Measurements from ENCODE around the gene USP17L21.
"Not testable (repeated sequence)": the region's sequence is repeated elsewhere in the genome, so short reads cannot be mapped to it uniquely, and the experiment has no call there.

Gene USP17L21, protein sequence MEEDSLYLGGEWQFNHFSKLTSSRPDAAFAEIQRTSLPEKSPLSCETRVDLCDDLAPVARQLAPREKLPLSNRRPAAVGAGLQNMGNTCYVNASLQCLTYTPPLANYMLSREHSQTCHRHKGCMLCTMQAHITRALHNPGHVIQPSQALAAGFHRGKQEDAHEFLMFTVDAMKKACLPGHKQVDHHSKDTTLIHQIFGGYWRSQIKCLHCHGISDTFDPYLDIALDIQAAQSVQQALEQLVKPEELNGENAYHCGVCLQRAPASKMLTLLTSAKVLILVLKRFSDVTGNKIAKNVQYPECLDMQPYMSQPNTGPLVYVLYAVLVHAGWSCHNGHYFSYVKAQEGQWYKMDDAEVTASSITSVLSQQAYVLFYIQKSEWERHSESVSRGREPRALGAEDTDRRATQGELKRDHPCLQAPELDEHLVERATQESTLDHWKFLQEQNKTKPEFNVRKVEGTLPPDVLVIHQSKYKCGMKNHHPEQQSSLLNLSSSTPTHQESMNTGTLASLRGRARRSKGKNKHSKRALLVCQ

DNA sequence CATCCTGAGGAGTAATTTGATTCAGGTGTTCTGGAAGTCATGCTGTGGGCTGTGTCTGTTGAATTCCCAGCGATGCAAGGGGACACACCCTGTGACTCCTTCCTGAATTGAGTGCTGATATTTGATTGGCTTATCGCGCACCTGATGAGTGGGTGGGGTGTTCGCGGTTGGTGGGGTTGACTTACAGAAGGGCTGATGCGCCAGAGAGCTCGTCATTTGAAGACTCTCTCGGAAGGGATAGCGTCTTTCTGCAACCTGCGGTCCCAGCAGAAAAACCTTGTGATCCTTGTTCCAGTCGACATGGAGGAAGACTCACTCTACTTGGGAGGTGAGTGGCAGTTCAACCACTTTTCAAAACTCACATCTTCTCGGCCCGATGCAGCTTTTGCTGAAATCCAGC is at the start of gene USP17L21:
USP17L21 (plus strand) TSS at position 301 of the 400 bp plus-strand sequence; CDS start at position 301, 0 bp downstream.
- DNase-seq (ENCODE audit: low read depth, low spot score): not testable (repeated sequence)

DNA sequence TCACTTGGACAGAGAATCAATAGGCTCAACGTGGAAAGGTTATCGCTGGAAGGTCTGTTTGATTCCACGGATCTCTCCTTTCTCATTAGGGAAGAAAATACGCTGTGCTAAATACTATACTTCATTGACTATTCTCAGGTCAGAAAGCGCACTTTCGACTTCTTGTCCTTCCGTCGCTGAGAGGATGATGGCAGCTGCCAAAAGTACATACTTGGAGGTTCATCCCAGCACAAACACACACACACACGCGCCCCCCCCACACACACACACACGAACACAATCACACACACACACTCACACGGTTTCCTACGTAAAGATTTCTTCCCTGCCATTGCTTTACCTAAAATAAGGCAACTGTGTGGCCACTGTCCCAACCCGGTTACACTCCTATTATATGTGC is 48.0 kb upstream of the USP17L21 start:
- DNase-seq (ENCODE audit: low read depth, low spot score): not testable (repeated sequence)

- DNase-seq (ENCODE audit: low read depth, low spot score): not testable (repeated sequence)
These were observed 47.6 kb upstream of the USP17L21 start, which contains the start of gene USP17L11 for GRCh38 chr4:9215105-9215504. USP17L11 (plus strand) TSS chr4:9215405; CDS start chr4:9215405, 0 bp downstream.

- DNase-seq (ENCODE audit: low read depth, low spot score): not testable (repeated sequence)
These were observed 42.8 kb upstream of the USP17L21 start, which contains the start of gene USP17L12 for GRCh38 chr4:9219852-9220251. USP17L12 (plus strand) TSS chr4:9220152; CDS start chr4:9220152, 0 bp downstream.

DNA sequence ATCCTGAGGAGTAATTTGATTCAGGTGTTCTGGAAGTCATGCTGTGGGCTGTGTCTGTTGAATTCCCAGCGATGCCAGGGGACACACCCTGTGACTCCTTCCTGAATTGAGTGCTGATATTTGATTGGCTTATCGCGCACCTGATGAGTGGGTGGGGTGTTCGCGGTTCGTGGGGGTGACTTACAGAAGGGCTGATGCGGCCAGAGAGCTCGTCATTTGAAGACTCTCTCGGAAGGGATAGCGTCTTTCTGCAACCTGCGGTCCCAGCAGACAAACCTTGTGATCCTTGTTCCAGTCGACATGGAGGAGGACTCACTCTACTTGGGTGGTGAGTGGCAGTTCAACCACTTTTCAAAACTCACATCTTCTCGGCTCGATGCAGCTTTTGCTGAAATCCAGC is 38.1 kb upstream of the USP17L21 start, which contains the start of gene USP17L13:
USP17L13 (plus strand) TSS at position 301 of the 400 bp plus-strand sequence; CDS start at position 301, 0 bp downstream.
- DNase-seq (ENCODE audit: low read depth, low spot score): not testable (repeated sequence)

GRCh38 chr4:9230249-9230648 is 32.4 kb upstream of the USP17L21 start:
- not testable (repeated sequence) for DNase-seq (ENCODE audit: low read depth, low spot score)

DNA sequence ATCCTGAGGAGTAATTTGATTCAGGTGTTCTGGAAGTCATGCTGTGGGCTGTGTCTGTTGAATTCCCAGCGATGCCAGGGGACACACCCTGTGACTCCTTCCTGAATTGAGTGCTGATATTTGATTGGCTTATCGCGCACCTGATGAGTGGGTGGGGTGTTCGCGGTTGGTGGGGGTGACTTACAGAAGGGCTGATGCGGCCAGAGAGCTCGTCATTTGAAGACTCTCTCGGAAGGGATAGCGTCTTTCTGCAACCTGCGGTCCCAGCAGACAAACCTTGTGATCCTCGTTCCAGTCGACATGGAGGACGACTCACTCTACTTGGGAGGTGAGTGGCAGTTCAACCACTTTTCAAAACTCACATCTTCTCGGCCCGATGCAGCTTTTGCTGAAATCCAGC is 28.6 kb upstream of the USP17L21 start, which contains the start of gene USP17L15:
USP17L15 (plus strand) TSS at position 301 of the 400 bp plus-strand sequence; CDS start at position 301, 0 bp downstream.
- DNase-seq (ENCODE audit: low read depth, low spot score): not testable (repeated sequence)

- DNase-seq (ENCODE audit: low read depth, low spot score): not testable (repeated sequence)
These were observed 24.2 kb upstream of the USP17L21 start for GRCh38 chr4:9238461-9238860.

DNA sequence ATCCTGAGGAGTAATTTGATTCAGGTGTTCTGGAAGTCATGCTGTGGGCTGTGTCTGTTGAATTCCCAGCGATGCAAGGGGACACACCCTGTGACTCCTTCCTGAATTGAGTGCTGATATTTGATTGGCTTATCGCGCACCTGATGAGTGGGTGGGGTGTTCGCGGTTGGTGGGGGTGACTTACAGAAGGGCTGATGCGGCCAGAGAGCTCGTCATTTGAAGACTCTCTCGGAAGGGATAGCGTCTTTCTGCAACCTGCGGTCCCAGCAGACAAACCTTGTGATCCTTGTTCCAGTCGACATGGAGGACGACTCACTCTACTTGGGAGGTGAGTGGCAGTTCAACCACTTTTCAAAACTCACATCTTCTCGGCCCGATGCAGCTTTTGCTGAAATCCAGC is 19.1 kb upstream of the USP17L21 start, which contains the start of gene USP17L17:
USP17L17 (plus strand) TSS at position 301 of the 400 bp plus-strand sequence; CDS start at position 301, 0 bp downstream.
- not testable (repeated sequence) for DNase-seq (ENCODE audit: low read depth, low spot score)

GRCh38 chr4:9247953-9248680 is 14.6 kb upstream of the USP17L21 start, which contains the start of gene USP17L18:
USP17L18 (plus strand) TSS chr4:9248630; CDS start chr4:9248630, 0 bp downstream.
- not testable (repeated sequence) for DNase-seq (ENCODE audit: low read depth, low spot score)

DNA sequence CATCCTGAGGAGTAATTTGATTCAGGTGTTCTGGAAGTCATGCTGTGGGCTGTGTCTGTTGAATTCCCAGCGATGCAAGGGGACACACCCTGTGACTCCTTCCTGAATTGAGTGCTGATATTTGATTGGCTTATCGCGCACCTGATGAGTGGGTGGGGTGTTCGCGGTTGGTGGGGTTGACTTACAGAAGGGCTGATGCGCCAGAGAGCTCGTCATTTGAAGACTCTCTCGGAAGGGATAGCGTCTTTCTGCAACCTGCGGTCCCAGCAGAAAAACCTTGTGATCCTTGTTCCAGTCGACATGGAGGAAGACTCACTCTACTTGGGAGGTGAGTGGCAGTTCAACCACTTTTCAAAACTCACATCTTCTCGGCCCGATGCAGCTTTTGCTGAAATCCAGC is 9.6 kb upstream of the USP17L21 start, which contains the start of gene USP17L19:
USP17L19 (plus strand) TSS at position 301 of the 400 bp plus-strand sequence; CDS start at position 301, 0 bp downstream.
- DNase-seq (ENCODE audit: low read depth, low spot score): not testable (repeated sequence)

DNA sequence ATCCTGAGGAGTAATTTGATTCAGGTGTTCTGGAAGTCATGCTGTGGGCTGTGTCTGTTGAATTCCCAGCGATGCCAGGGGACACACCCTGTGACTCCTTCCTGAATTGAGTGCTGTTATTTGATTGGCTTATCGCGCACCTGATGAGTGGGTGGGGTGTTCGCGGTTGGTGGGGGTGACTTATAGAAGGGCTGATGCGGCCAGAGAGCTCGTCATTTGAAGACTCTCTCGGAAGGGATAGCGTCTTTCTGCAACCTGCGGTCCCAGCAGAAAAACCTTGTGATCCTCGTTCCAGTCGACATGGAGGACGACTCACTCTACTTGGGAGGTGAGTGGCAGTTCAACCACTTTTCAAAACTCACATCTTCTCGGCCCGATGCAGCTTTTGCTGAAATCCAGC is 4.8 kb upstream of the USP17L21 start, which contains the start of gene USP17L20:
USP17L20 (plus strand) TSS at position 301 of the 400 bp plus-strand sequence; CDS start at position 301, 0 bp downstream.
- DNase-seq (ENCODE audit: low read depth, low spot score): not testable (repeated sequence)

DNA sequence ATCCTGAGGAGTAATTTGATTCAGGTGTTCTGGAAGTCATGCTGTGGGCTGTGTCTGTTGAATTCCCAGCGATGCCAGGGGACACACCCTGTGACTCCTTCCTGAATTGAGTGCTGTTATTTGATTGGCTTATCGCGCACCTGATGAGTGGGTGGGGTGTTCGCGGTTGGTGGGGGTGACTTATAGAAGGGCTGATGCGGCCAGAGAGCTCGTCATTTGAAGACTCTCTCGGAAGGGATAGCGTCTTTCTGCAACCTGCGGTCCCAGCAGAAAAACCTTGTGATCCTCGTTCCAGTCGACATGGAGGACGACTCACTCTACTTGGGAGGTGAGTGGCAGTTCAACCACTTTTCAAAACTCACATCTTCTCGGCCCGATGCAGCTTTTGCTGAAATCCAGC is 4.6 kb downstream of the USP17L21 start, which contains the start of gene USP17L22:
USP17L22 (plus strand) TSS at position 301 of the 400 bp plus-strand sequence; CDS start at position 301, 0 bp downstream.
- DNase-seq (ENCODE audit: low read depth, low spot score): not testable (repeated sequence)

- not testable (repeated sequence) for DNase-seq (ENCODE audit: low read depth, low spot score)
These were observed 9.0 kb downstream of the USP17L21 start for GRCh38 chr4:9271719-9272118.
